Ishikawa (cell line): Measurements from ENCODE around the gene RREB1.

Experiments
- CEBPB ChIP-seq: IDR thresholded peaks from 2 replicates; pipeline ENCODE4 v1.6.1; 2012
- EP300 ChIP-seq: IDR thresholded peaks from 2 replicates; pipeline ENCODE4 v1.6.1; 2012; ENCODE audit warnings: borderline replicate concordance
- TAF1 ChIP-seq: IDR thresholded peaks from 2 replicates; pipeline ENCODE4 v1.6.1; 2012; ENCODE audit warnings: low read depth, mild to moderate bottlenecking
- TCF12 ChIP-seq: IDR thresholded peaks from 2 replicates; pipeline ENCODE4 v1.6.1; 2012; ENCODE audit warnings: low read depth
- YY1 ChIP-seq: IDR thresholded peaks from 2 replicates; pipeline ENCODE4 v1.6.1; 2012; ENCODE audit warnings: low read depth
- TF ChIP-seq, protein P1 (sequence below): IDR thresholded peaks from 2 replicates; pipeline ENCODE4 v1.6.1; 2012

DNA sequence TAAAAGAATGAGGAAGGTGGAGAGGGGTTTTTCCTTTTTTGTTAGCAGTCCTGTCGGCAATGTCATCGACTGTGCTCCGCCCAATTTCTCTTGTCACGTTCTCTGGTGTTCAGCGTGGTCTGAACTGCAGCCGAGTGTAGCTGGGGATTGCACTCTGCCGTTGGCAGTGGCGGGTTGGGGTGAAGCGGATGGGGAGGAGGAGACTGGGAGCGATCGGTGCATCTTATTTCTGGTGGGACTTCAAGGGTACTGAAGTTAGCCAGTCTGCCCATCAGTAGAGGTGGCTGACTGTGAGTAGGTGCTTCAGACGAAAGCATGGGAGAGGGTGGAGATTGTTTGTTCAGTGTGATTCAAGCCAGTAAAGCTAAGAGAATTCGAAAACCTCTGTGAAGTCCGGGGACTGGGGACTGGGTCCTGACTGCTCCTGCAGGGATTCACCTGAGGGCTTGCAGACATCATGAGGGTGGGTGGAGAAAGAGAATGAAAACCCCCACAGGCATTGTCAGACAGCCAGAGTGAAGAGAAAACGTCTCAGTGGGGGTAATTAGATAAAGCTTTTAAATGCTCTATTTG lies 5.1 kb downstream of the RREB1 start:
- TF ChIP-seq EP300 (no peak), YY1 (no peak), CEBPB (no peak), TAF1 (no peak), TCF12 (no peak)
- TF ChIP-seq, protein P1, sequence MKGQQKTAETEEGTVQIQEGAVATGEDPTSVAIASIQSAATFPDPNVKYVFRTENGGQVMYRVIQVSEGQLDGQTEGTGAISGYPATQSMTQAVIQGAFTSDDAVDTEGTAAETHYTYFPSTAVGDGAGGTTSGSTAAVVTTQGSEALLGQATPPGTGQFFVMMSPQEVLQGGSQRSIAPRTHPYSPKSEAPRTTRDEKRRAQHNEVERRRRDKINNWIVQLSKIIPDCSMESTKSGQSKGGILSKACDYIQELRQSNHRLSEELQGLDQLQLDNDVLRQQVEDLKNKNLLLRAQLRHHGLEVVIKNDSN: no peak
